SW480 (cell line): ENCODE results near the gene COMP.
A peak's percentile ranks its signal among the peaks of the same experiment; 100 is the strongest.

ENCODE experiments used
- DNase-seq: peaks from one replicate; pipeline ENCODE4 v3.0.0-alpha.2; 2016; ENCODE audit warnings: low spot score

COMP gene

GRCh38 chr19:18803550-18804138 lies 12.5 kb upstream of the COMP start:
- DNase-seq = no peak

- no peak for DNase-seq
Observed at GRCh38 chr19:18802354-18802753, 11.2 kb upstream of the COMP start.

GRCh38 chr19:18800636-18801035 lies 9.5 kb upstream of the COMP start:
- no peak for DNase-seq

GRCh38 chr19:18800079-18800478 lies 9.0 kb upstream of the COMP start:
- no peak for DNase-seq

GRCh38 chr19:18799389-18799970 lies 8.4 kb upstream of the COMP start:
- no peak for DNase-seq

- DNase-seq = peak; percentile 61
Observed at GRCh38 chr19:18798384-18799352, 7.6 kb upstream of the COMP start.

GRCh38 chr19:18796239-18796638 lies 5.1 kb upstream of the COMP start:
- no peak for DNase-seq

GRCh38 chr19:18795540-18795939 lies 4.4 kb upstream of the COMP start:
- peak; percentile 39 for DNase-seq

- DNase-seq = no peak
Observed at GRCh38 chr19:18794692-18795091, 3.6 kb upstream of the COMP start.

GRCh38 chr19:18794029-18794313 lies 2.9 kb upstream of the COMP start:
- no peak for DNase-seq

- DNase-seq = no peak
Observed at GRCh38 chr19:18793144-18794028, 2.3 kb upstream of the COMP start.

- DNase-seq = no peak
Observed at GRCh38 chr19:18792661-18793060, 1.6 kb upstream of the COMP start.

- DNase-seq = no peak
Observed at GRCh38 chr19:18791315-18791678, 192 bp upstream of the COMP start.

- no peak for DNase-seq
Observed at GRCh38 chr19:18789883-18790565, 1.1 kb downstream of the COMP start.

GRCh38 chr19:18789422-18789869 lies 1.7 kb downstream of the COMP start:
- no peak for DNase-seq

GRCh38 chr19:18788529-18789421 lies 2.3 kb downstream of the COMP start:
- DNase-seq = no peak

- DNase-seq = peak; percentile 68
Observed at GRCh38 chr19:18785179-18786124, 5.7 kb downstream of the COMP start.

GRCh38 chr19:18784786-18785120 lies 6.4 kb downstream of the COMP start:
- DNase-seq = no peak

- DNase-seq = no peak
Observed at GRCh38 chr19:18783958-18784785, 6.9 kb downstream of the COMP start.
